Measurements from ENCODE around the gene GALC. TPM values are rescaled to one million over a fixed set of nuclear protein-coding genes. Genes with fewer than 3 reads are reported as not detected.

The GALC gene
- total RNA-seq, 2 donors from 2014 or later: 22.9 to 24.0 TPM

DNA sequence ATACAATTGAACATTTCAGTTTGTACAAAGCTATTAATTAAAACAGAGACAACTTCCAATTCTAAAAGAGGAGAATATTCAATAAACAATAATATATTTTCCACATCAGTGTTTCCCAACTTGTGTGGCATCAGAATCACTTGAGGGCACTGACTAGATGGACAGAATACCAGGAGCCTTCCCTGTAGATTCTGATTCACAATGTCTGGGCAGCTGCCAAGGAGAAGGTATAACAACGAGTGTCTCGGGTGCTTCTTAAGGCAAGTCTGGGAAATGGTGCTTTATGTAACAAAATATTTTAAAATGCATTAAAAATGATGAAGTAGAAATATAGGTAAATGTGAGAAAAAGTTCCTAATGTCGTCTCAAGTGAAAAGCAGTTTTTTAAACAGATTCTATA, 26.2 kb downstream of the GALC start:
- TF ChIP-seq CTCF (IDR thresholded peaks at IDR 0.05): no peak
- Histone ChIP-seq H3K4me1 (ENCODE audit: control insufficient read depth in 1 of 2, low read depth in 2 of 2) (no peaks in the 10 kb centered on the region), H3K27me3 (replicated peaks; ENCODE audit: insufficient read depth) (no peaks in the 10 kb centered on the region), H3K4me3 (no peak overlapping the region), H3K9me3 (no peaks in the 10 kb centered on the region), H3K27ac (no peak overlapping the region), H3K36me3 (peaks cover 14% of the 10 kb centered on the region)
- no peak for DNase-seq (ENCODE audit: low spot score)
- no peak for ATAC-seq (ENCODE audit: insufficient number of reproducible peaks, low FRiP score, low read depth)

GRCh38 chr14:87961246-87961645, 31.7 kb downstream of the GALC start:
- no peaks in the 10 kb centered on the region for H3K27me3 ChIP-seq (replicated peaks; ENCODE audit: insufficient read depth)
- H3K9me3 ChIP-seq: no peaks in the 10 kb centered on the region
- no peak overlapping the region for H3K27ac ChIP-seq
- no peak for ATAC-seq (ENCODE audit: insufficient number of reproducible peaks, low FRiP score, low read depth)
- no peaks in the 10 kb centered on the region for H3K4me1 ChIP-seq (ENCODE audit: control insufficient read depth in 1 of 2, low read depth in 2 of 2)
- DNase-seq (ENCODE audit: low spot score): no peak
- TF ChIP-seq CTCF (IDR thresholded peaks at IDR 0.05): no peak
- H3K4me3 ChIP-seq: no peak overlapping the region
- peaks cover 12% of the 10 kb centered on the region for H3K36me3 ChIP-seq

DNA sequence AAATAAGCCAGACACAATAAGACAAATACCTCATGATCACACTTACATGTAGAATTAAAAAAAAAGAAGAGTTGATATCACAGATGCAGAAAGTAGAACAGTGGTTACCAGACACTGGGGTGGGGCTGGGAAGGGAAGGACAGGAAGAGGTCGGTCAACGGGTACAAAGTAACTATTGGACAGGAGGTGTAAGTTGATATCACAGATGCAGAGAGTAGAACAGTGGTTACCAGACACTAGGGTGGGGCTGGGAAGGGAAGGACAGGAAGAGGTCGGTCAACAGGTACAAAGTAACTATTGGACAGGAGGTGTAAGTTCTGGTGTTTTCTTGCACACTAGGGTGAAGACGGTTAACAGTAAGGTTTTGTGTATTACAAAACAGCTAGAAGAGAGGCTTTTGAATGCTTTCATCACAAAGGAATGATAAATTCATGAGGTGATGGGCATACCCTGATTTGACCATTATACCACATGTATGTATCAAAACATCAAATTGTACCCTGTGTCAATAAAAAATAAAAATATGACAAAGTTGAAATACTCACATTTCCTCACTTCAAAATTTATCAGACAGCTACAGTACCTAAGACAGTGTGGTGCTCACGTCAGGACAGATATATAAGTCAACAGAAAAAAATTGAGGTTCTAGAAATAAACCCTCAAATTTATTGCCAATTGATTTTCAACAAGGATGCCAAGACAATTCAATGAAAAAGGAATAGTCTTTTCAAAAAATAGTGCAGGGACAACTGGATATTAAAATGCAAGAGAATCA, 32.8 kb downstream of the GALC start:
- no peak overlapping the region for H3K4me3 ChIP-seq
- ATAC-seq (ENCODE audit: insufficient number of reproducible peaks, low FRiP score, low read depth) (no peak), DNase-seq (ENCODE audit: low spot score) (no peak)
- H3K27me3 ChIP-seq (replicated peaks; ENCODE audit: insufficient read depth): no peaks in the 10 kb centered on the region
- peaks cover 12% of the 10 kb centered on the region for H3K36me3 ChIP-seq
- H3K27ac ChIP-seq: no peak overlapping the region
- H3K9me3 ChIP-seq: no peaks in the 10 kb centered on the region
- TF ChIP-seq CTCF (IDR thresholded peaks at IDR 0.05): no peak
- no peaks in the 10 kb centered on the region for H3K4me1 ChIP-seq (ENCODE audit: control insufficient read depth in 1 of 2, low read depth in 2 of 2)

GRCh38 chr14:87955501-87955900, 37.5 kb downstream of the GALC start:
- no peak for TF ChIP-seq CTCF (IDR thresholded peaks at IDR 0.05)
- no peak for ATAC-seq (ENCODE audit: insufficient number of reproducible peaks, low FRiP score, low read depth)
- H3K27ac ChIP-seq: no peak overlapping the region
- no peaks in the 10 kb centered on the region for H3K4me1 ChIP-seq (ENCODE audit: control insufficient read depth in 1 of 2, low read depth in 2 of 2)
- H3K36me3 ChIP-seq: no peaks in the 10 kb centered on the region
- no peaks in the 10 kb centered on the region for H3K9me3 ChIP-seq
- no peak overlapping the region for H3K4me3 ChIP-seq
- no peaks in the 10 kb centered on the region for H3K27me3 ChIP-seq (replicated peaks; ENCODE audit: insufficient read depth)
- no peak for DNase-seq (ENCODE audit: low spot score)

GRCh38 chr14:87952307-87953094, 40.5 kb downstream of the GALC start:
- Histone ChIP-seq H3K36me3 (peaks cover 9% of the 10 kb centered on the region), H3K27ac (no peak overlapping the region), H3K4me1 (ENCODE audit: control insufficient read depth in 1 of 2, low read depth in 2 of 2) (no peaks in the 10 kb centered on the region), H3K27me3 (replicated peaks; ENCODE audit: insufficient read depth) (no peaks in the 10 kb centered on the region), H3K4me3 (no peak overlapping the region), H3K9me3 (no peaks in the 10 kb centered on the region)
- DNase-seq (ENCODE audit: low spot score) (no peak), ATAC-seq (ENCODE audit: insufficient number of reproducible peaks, low FRiP score, low read depth) (no peak)
- no peak for TF ChIP-seq CTCF (IDR thresholded peaks at IDR 0.05)

Data from thoracic aorta (tissue), 2 donors.